HG03571 (cell line): ENCODE data around the gene PGM1.

Experiments used
- ATAC-seq: cut with Tn5 transposase; IDR thresholded peaks from one replicate; pipeline ENCODE4 v1.9.1; 2021; ENCODE audit not compliant: unreplicated experiment

Gene PGM1

DNA sequence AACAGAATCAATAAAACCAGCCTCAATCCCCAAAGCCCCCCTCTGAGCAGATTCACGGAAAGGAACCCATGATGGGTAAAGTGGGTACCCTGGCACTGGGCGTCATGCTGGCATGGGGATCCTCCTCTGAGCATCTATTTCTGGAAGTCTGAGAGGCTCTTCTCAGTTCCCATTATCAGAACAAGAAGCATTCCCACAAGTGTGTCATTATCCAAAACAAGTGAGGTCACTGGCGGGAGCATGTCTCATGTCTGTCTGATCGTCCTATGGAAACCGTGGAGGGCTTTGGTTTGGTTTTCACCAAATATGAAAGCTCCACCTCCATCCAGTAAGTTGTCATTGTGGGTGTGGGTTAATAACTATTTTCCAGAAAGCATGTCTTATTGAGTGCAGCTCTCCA is 70.7 kb downstream of the PGM1 start:
- ATAC-seq = no peak

DNA sequence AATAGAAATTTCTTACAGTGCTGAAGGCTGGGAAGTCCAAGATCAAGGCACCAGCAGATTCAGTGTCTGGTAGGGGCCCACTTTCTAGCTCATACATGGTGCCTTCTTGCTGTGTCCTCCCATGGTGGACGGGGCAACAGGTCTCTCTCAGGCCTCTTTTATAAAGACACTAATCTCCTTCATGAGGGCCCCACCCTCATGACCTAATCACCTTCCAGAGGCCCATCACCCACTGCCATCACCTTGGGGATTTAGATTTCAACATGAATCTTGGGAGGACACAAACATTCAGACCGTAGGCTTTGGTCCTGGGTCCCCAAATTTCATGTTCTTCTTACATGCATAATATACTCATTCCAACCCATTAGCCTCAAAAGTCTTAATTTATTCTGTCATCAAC is 71.5 kb downstream of the PGM1 start:
- ATAC-seq = no peak

DNA sequence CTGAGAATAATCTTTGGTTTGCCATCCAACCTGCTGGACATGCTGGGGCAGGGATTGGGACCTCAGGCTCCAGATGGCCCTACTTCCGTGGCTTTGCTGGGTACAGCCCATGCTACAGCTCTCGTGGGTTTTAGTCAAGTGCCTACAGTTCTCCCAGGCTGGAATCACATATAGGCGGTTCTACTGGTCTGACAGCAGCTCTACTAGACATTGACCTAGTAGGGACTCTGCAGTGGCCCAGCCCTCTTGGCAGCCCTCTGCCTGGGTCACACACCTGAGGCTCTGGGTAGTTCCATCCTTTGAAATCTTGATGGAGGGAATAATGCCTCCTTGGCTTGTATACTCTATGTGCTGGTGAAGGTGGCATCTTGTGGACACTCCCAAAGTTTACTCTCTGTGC is 72.2 kb downstream of the PGM1 start:
- no peak for ATAC-seq

DNA sequence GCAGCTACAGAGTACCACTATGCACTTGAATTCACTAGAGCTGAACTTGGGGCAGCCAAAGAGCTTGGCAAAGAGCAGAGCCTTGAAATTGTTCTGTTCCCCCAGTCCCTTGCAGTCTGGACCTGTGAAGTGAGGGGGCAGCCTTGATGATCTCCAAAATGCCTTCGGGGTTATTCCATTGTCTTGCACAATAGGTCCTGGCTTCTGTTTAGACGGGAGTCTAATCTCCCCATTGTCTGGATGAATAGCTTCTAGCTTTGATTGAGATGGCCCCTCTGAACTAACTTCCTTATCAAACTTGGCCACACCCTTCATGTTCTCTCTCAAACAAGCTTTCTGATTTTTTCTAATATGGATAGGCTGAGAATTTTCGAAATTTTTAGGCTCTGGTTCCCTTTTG is 72.6 kb downstream of the PGM1 start:
- ATAC-seq = no peak

DNA sequence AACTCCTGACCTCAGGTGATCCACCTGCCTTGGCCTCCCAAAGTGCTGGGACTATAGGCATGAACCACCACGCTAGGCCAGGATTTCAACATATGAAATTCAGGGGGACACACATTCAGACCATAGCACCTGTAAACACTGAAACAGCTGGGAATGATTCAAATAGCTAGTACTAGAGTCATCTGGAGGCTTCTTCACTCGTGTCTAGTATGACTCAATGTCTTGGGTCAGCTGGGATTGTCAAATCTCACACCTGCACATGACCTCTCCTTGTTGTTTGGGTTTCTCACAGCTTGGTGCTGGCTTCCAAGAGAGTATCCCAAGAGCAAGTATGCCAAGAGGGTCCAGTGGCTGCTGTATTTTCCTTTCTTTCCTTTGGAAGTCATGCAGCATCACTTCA is 75.1 kb downstream of the PGM1 start:
- ATAC-seq = no peak

DNA sequence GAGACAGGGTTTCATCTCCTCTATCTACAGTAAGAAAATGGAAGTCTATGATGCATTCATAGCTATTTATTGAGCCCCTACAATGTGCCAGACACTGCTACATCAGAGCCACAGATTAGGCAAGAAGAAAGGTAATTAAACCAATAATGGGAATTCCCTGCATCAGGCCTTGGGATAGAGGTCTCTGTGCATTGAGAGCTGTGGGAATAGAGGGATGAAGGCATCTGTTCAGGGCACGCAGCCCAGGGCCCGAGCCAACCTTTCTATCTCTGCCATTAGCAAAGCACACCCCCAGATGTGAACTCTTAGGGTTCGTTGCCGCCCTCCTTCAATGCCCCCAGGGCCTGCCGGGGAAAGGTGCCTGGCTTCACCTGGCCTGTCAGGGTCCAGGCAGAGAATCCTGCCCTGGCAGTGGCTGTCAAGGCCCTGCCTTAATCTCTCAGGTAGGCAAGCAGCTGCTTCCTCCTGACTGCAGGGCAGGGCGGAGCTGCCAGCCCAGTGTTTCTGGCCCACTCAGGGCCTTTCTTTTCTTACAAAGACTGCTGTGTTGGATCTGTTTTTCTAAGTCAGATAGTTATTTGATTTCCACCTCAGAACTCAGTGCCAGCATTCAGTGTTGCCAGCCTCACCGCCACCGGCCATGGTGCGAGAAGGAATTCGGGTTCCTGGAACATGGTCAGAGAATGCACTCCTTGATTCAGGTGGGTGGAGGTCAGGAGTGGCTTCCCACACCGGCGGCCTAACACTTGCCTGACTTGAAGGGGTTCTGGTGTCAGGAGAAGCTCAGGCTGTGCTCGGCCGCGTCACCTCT is 76.1 kb downstream of the PGM1 start:
- no peak for ATAC-seq

DNA sequence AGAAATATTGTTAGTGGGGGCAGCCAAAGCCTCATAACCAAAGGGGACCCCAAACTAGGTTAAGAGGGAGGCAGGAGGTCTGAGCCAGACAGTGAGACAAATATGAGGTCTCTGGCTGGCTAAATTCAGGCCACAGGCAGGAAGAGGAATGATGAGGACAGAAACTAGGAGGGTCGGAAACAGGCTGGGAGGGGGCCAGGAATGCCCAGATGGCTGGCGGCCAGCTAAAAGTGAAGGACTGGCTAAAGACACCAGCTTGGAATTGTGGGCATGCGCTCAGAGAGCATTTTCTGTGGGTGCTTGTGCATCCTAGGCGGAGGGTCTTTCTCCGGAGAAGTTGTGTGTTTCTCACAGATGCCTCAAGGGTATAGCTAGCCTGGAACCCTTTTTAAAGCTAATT is 77.0 kb downstream of the PGM1 start:
- ATAC-seq = no peak

DNA sequence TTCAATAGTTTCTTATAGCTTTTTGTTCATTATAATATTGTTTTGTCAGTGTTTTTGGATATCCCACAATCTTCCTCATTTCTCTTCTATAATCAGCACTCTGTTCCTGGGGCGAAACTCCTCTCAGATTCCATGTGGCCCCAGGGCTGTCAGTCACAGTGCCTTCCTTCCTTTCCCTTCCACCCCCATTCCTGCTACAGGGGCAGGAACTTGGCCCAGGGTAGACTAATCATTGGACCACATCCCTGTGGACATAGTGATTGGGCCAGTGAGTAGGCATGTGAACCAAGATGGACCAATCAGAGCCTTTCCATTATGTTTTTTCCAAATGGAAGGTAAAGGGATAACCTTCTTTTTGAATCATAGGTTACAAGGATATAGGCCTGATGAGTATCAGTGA is 78.3 kb downstream of the PGM1 start:
- ATAC-seq = no peak

DNA sequence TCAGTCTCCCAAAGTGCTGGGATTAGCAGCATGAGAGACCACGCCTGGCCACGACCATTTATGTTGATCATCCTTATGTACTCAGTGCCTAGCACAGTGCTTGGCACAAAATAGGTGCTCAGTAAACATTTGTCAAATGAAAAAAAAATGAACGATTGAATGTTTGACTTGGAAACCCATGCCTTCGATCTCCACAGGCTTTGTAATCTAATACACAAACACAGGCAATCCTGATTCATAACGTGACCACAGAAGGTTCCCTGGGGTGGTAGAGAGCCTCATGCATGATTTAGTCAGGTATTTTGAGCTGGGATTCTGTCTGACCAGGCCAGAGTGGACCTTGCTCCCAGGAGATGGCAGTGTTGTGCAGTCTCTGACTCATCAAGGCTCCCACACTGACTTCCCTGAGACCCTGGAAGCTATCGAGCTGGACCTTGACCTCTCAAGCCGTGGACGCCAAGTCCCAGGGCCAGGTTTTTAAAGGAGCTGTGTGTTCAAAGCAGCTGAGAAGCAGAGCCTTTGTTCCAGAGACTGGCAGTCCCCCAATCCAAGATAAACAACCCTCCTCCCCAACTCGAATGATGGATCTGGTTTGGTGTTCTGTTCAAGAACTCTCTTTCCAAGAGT is 81.1 kb downstream of the PGM1 start:
- ATAC-seq = peak; percentile 51

DNA sequence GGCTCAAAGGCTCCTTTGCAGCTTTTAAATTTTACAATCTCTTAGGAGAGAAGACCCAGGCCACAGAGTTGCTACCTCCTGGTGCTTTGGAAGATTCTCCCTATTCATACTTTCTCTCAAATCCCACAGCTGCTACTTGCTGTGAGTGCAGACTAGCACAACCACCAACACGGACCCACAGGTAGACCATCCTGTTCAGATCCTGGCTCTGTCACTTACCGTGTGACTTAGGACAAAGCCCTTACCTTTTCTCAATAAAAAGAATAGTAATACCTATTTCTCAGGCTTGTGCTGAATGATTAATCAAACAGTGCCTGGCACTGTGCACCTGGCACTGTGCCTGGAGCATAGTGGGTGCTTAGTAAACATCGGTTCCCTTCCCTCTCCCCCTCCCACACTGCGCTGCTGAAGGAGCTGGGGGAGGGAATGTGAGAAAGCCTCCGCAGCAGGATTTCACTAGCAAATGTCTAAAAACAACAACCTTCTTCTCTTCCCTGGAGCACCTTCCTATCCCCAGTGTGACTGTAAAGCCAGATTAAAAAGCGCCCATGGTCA is 81.7 kb downstream of the PGM1 start:
- ATAC-seq = no peak

DNA sequence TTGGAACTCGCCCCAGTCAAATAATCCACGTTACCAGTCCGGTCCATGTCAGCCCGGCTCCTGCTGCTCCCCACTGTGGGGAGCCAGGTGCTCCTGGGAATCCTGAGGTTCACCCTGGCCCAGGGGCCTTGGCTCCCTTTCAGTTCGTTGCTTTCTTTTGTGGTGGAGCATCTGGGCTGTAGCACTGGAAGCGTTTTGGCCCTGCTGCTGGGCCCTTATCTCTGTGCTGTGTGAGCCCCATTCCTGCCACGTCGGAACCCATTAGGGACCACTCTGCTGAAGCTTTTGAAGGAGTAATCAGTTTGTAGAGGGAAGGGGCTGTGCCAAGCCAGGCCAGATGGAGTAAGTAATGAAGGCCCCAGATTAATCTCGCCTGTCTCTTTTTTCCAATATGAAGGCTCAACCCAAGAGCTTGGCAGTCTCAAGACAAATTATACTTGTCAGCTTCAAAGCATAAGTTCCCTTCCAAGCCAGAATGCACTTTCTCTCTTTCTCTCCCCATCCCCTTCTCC is 82.3 kb downstream of the PGM1 start:
- no peak for ATAC-seq

DNA sequence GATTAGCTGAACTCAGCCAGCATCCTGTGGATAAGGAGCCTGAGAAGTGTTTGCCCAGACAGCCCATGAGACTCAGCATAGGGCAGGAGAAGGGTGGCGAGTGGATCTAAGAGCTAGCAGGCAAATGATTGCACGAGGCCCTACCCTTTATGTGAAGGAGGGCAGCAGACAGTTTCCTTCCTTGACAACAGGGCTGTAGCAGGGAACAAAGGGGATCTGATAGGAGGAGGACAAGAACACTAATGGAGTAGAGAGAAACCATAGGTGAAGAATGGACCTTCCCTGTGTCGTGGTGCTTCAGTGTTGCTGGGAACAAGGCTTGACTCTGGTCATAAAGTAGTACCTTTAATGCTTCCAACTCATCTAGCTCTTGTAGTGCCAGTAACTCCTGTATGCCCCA is 84.3 kb downstream of the PGM1 start:
- no peak for ATAC-seq

DNA sequence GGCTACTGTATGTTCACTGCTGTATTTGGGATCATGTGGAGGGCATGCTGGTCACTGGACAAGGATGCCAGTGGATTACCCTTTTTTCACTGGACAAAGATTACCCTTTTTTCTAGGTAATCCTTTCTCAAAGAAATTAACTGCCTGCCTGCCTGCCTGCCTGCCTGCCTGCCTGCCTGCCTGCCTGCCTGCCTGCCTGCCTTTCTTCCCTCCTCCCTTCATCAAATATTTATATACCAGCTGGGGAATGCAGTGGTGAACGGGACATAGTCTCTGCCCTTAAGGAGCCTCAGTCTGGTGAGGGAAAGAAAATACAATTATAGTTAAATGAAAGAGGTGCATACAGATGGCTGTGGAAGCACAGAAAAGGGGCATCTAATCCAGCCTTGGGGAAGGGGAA is 85.0 kb downstream of the PGM1 start:
- ATAC-seq = no peak

DNA sequence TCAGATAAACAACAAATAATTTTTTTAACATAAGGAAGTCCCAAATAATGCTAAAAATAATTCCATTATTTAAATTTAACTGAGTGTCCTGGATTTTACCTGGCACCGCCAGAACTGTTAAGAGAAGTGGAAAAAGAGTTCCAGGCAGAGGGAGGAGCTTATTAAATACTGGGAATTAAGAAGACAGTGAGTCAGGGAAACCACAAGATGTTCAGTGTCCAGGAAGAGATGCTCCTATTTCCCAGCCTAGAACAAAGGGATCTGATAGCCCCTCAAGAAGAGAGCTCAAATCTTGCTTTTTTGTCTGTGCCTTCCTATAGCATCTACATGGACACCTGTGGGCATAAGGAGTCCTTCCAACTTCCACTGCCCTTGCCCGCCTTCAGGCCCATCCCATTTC is 85.9 kb downstream of the PGM1 start:
- no peak for ATAC-seq

DNA sequence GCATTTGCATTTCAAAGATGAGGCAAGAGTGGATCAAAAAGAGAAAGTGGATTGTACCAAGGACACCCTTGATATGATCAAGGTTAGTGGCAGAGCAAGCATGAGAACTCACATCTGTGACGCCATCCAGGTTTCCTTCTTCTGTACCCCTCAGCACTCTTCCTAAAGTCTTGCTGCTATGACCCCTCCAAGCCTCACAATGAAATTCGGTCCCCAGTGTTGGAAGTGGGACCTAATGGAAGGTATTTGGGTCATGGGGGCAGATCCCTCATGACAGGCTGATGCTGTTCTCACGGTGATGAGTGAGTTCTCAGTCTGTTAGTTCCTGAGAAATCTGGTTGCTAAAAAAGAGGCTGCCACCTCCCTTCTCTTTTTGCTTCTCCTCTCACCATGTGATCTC is 86.4 kb downstream of the PGM1 start:
- ATAC-seq = no peak

DNA sequence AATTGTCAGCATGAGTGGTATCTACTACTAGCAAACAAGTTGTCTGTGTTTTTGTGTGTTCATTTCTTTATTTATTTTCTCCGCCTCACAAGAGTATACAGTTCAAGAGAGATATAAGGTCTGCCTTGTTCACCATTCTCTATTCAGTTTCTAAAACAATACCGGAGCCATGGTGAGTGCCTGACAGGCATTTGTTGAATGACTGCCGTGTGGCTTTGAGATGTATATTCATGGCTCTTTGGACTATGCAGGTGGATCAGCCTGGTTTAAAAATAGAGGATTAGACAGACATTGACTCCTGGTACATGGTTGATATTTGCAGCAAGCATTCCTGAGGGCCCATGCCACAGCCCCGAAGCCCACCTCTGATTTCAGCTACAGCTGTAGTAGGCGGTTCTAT is 89.7 kb downstream of the PGM1 start:
- no peak for ATAC-seq

DNA sequence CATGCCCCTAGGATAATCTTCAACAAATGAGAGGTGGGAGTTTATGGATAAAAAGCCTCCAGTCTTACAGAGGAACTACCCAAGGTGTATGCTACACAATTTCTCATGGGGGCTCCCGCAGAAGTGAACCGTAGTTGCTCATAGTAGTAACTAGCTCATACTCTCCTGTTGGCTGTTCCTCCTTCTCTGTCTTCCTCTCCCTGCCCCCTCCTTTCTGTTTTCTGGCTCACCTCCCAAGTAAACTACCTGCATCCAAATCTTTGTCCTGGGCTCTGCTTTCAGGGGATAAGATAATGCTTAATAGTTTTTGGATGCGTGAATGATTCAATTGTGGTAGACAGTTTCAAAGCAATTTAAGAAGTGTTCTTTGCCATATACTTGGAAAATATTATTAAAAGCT is 90.5 kb downstream of the PGM1 start:
- no peak for ATAC-seq

DNA sequence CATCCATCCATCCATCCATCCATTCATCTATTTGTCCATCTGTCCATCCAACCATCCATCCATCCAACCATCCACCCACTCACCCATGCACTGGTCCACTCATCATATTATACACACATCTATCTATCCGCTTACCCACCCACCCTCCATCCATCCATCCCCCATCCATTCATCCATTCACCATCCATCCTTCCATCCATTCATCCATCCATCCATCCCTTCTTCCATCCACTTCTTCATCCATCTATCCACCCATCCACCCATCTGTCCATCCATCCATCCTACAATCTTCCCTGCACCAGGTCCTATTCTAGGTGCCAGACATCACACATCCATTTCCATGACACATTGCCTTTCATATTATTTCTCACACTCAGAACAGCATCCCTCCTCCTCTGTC is 93.5 kb downstream of the PGM1 start:
- ATAC-seq = no peak

DNA sequence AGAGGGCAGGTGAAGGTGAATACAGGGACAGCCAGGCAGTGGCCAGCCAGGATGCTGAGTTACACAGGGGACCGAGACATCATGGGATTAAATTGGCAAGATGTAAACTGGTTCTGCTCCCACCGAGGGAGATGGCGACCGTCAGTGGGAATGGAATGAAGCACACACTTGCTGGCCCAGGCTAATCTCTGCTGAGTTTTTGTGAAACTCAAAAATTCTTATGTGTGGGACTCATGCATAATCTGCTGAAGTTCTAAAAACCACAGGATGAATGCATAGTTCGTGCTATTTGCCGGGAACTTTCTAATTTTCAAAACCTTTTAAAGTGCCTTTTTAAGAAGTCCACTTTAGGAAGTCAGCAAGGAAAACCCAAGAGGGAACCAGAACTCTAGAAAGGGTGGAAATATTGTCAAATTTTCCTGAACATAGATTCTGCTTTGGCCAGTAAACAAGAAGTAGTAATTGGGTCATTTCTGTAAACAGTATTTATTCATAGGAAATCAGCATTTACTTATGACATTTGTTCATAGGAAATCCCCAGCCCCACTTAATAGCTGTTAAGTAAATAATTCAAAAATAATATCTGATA is 95.2 kb downstream of the PGM1 start:
- ATAC-seq = no peak

DNA sequence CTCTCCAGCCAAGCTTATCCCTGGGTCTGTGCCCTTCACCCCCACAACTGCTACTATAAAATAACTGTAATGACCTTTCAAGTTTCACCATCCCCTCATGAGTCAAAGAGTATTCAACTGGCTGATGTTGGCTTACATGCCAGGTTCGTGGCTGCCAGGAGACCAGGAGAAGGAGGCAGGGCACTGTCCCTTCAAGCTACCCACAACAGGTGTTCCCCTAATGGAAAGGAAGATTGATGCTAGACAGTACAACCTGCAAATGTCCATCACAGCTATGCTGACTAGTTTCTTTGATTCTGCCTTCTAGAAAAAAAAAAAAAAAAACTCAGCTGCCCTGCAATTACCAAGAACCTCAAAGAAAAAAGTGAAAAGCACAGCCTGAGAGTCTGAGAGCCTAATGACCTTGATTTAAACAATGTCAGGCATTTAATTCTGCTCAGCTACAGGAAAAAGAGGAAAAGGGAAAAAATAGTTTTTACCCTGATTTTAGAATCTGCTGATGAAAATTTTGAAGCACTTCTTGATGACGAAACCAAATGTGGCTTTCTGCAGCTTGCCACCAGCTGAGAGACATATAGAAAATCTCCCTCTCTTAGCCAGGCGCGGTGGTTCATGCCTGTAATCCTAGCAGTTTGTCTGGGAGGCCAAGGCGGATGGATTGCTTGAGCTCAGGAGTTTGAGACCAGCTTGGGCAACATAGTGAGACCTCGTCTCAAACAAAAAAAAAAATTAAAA is 97.9 kb downstream of the PGM1 start:
- no peak for ATAC-seq

DNA sequence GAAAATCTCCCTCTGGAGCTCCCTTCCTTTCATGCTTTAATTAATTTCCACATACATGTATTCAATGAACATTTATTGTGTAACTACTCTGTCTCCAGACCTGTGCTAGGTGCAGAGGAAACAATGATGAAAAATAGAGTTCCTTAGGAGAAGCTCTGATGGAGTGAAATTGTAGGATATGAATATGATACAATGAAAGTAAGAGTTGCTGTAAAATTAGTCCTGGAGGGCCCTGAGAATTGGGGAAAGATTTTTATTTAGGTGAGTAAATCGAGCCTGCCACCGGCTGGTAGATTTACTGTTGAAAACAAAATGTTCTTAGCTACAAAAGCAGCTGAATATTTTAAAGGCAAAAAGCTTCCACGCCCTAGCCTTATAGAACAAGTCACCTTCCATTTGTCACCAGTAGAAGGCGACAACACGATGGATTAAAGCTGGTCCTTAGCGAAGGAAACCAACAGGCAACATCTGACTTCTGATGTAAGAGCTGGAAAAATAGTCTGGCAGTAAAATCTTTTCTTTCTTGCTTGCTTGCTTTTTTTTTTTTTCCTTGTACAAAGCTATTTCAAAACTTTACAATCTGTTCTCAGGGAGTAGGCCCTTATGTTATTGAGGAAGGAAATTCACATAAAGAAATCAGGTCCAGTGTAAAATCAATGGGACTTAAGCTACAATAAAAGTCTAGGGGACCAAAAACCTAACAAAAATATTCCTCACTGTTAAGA is 98.7 kb downstream of the PGM1 start:
- no peak for ATAC-seq
